Measurements from ENCODE around the gene MATK. TPM values are rescaled to one million over a fixed set of nuclear protein-coding genes. Genes with fewer than 3 reads are reported as not detected.
"Not testable (repeated sequence)": the region's sequence is repeated elsewhere in the genome, so short reads cannot be mapped to it uniquely, and the experiment has no call there.

Gene MATK
- total and polyA plus RNA-seq, 3 experiments from 2014 or later, result 27.6 to 142 (median 28.1) TPM

- Histone ChIP-seq H3K9me3 (ENCODE audit: low read length) (no peaks in the 10 kb centered on the region), H3K4me3 (ENCODE audit: low read length) (no peak overlapping the region), H3K4me1 (ENCODE audit: insufficient read depth, low read length) (peaks cover 19% of the 10 kb centered on the region), H3K36me3 (ENCODE audit: insufficient read depth, low read length) (peaks cover 5% of the 10 kb centered on the region), H3K27ac (ENCODE audit: low read depth, low read length) (no peak overlapping the region), H3K27me3 (ENCODE audit: insufficient read depth, low read length, poor library complexity, severe bottlenecking) (no peaks in the 10 kb centered on the region)
- POLR2A ChIA-PET, result no interaction called here
- H3K27me3 Mint-ChIP-seq, result peaks cover 0 to 7% of the 10 kb centered on the region in 2 donors
- peak overlapping the region in 5 of 8 donors; percentile 35 to 93 (median 72) for H3K27ac Mint-ChIP-seq
- peaks cover 0 to 4% (median 0%) of the 10 kb centered on the region in 5 donors for H3K9me3 Mint-ChIP-seq
- H3K4me3 Mint-ChIP-seq, result peak overlapping the region in 1 of 7 donors; percentile 39
- DNase-seq, result no peak
- H3K4me1 Mint-ChIP-seq, result peaks cover 25 to 32% (median 28%) of the 10 kb centered on the region in 3 donors
- H3K36me3 Mint-ChIP-seq, result peaks cover 0 to 46% (median 8%) of the 10 kb centered on the region in 3 donors
- CTCF ChIA-PET, result interaction anchor here (1.5 kb wide), 2 partner anchors 51 to 56 kb away, joined by 4 to 5 read pairs; no protein-coding TSS in a partner anchor
Observed at GRCh38 chr19:3766520-3766919, 19.7 kb downstream of the MATK start.

- peaks cover 24% of the 10 kb centered on the region for H3K4me1 ChIP-seq (ENCODE audit: insufficient read depth, low read length)
- H3K36me3 Mint-ChIP-seq, result peaks cover 0 to 49% (median 5%) of the 10 kb centered on the region in 3 donors
- H3K4me1 Mint-ChIP-seq, result peaks cover 30 to 40% (median 32%) of the 10 kb centered on the region in 3 donors
- POLR2A ChIA-PET; H3K27ac Mint-ChIP-seq; CTCF ChIA-PET; H3K36me3 ChIP-seq (ENCODE audit: insufficient read depth, low read length); H3K27me3 ChIP-seq (ENCODE audit: insufficient read depth, low read length, poor library complexity, severe bottlenecking); H3K4me3 Mint-ChIP-seq; H3K9me3 Mint-ChIP-seq; H3K27me3 Mint-ChIP-seq; DNase-seq; H3K4me3 ChIP-seq (ENCODE audit: low read length); H3K9me3 ChIP-seq (ENCODE audit: low read length); H3K27ac ChIP-seq (ENCODE audit: low read depth, low read length): not testable (repeated sequence)
Observed at GRCh38 chr19:3765757-3766156, 20.4 kb downstream of the MATK start.

GRCh38 chr19:3765121-3765520 lies 21.1 kb downstream of the MATK start:
- Mint-ChIP-seq H3K36me3 (peaks cover 0 to 51% (median 5%) of the 10 kb centered on the region in 3 donors), H3K27me3 (peaks cover 0 to 7% of the 10 kb centered on the region in 2 donors), H3K9me3 (peaks cover 0 to 4% (median 0%) of the 10 kb centered on the region in 5 donors), H3K4me1 (peaks cover 32 to 45% (median 35%) of the 10 kb centered on the region in 3 donors), H3K27ac (no peak overlapping the region), H3K4me3 (peak overlapping the region in 1 of 7 donors; percentile 27)
- Histone ChIP-seq H3K4me1 (ENCODE audit: insufficient read depth, low read length) (peaks cover 30% of the 10 kb centered on the region), H3K27ac (ENCODE audit: low read depth, low read length) (no peak overlapping the region), H3K27me3 (ENCODE audit: insufficient read depth, low read length, poor library complexity, severe bottlenecking) (no peaks in the 10 kb centered on the region), H3K4me3 (ENCODE audit: low read length) (no peak overlapping the region), H3K9me3 (ENCODE audit: low read length) (no peaks in the 10 kb centered on the region), H3K36me3 (ENCODE audit: insufficient read depth, low read length) (peaks cover 5% of the 10 kb centered on the region)
- CTCF ChIA-PET, result no interaction called here
- POLR2A ChIA-PET, result no interaction called here
- no peak for DNase-seq

- ChIA-PET POLR2A (interaction anchor here (0.5 to 2.4 kb wide), 21 partner anchors 10 to 1503 kb away, joined by 3 to 29 read pairs (median 5); partner anchors contain the start of genes DAPK3, EEF2 and YJU2), CTCF (interaction anchor here (0.8 to 9.5 kb wide), 23 partner anchors 13 to 225 kb away, joined by 3 to 63 read pairs (median 5); partner anchors contain the start of gene MATK)
- Histone ChIP-seq H3K27me3 (ENCODE audit: insufficient read depth, low read length, poor library complexity, severe bottlenecking) (no peaks in the 10 kb centered on the region), H3K36me3 (ENCODE audit: insufficient read depth, low read length) (peaks cover 5% of the 10 kb centered on the region), H3K27ac (ENCODE audit: low read depth, low read length) (peak within 1 kb of the TSS; percentile 100), H3K4me3 (ENCODE audit: low read length) (peak within 1 kb of the TSS; percentile 98), H3K9me3 (ENCODE audit: low read length) (no peaks in the 10 kb centered on the region), H3K4me1 (ENCODE audit: insufficient read depth, low read length) (peaks cover 45% of the 10 kb centered on the region)
- Mint-ChIP-seq H3K9me3 (peaks cover 0 to 4% (median 0%) of the 10 kb centered on the region in 5 donors), H3K27ac (peak within 1 kb of the TSS; percentile 100), H3K36me3 (peaks cover 0 to 49% (median 2%) of the 10 kb centered on the region in 3 donors), H3K27me3 (peaks cover 0 to 7% of the 10 kb centered on the region in 2 donors), H3K4me1 (peaks cover 38 to 62% (median 42%) of the 10 kb centered on the region in 3 donors), H3K4me3 (peak within 1 kb of the TSS; percentile 96 to 99 (median 98))
- peak; percentile 98 to 100 (median 100) for DNase-seq
Observed at GRCh38 chr19:3762501-3763459, 23.4 kb downstream of the MATK start, which contains the start of gene MRPL54. MRPL54 (plus strand) TSS chr19:3762682; CDS start chr19:3762701, 19 bp downstream.

GRCh38 chr19:3762130-3762473 lies 24.1 kb downstream of the MATK start:
- POLR2A ChIA-PET, result interaction anchor here (0.5 to 2.4 kb wide), 14 partner anchors 10 to 1503 kb away, joined by 3 to 29 read pairs (median 6); partner anchors contain the start of genes DAPK3, EEF2 and YJU2
- no peak for DNase-seq
- Mint-ChIP-seq H3K27ac (peak overlapping the region; percentile 100), H3K4me1 (peaks cover 38 to 66% (median 42%) of the 10 kb centered on the region in 3 donors), H3K36me3 (peaks cover 0 to 49% (median 2%) of the 10 kb centered on the region in 3 donors), H3K27me3 (peaks cover 0 to 7% of the 10 kb centered on the region in 2 donors), H3K9me3 (peaks cover 0 to 4% (median 0%) of the 10 kb centered on the region in 5 donors), H3K4me3 (peak overlapping the region; percentile 96 to 99 (median 98))
- peaks cover 5% of the 10 kb centered on the region for H3K36me3 ChIP-seq (ENCODE audit: insufficient read depth, low read length)
- peaks cover 45% of the 10 kb centered on the region for H3K4me1 ChIP-seq (ENCODE audit: insufficient read depth, low read length)
- peak overlapping the region; percentile 98 for H3K4me3 ChIP-seq (ENCODE audit: low read length)
- H3K9me3 ChIP-seq (ENCODE audit: low read length), result no peaks in the 10 kb centered on the region
- H3K27me3 ChIP-seq (ENCODE audit: insufficient read depth, low read length, poor library complexity, severe bottlenecking), result no peaks in the 10 kb centered on the region
- CTCF ChIA-PET, result interaction anchor here (0.8 to 9.5 kb wide), 18 partner anchors 13 to 226 kb away, joined by 3 to 63 read pairs (median 6); partner anchors contain the start of gene MATK
- H3K27ac ChIP-seq (ENCODE audit: low read depth, low read length), result peak overlapping the region; percentile 100

- Histone ChIP-seq H3K4me3 (ENCODE audit: low read length) (peak within 1 kb of the TSS; percentile 98), H3K9me3 (ENCODE audit: low read length) (no peaks in the 10 kb centered on the region), H3K27ac (ENCODE audit: low read depth, low read length) (peak within 1 kb of the TSS; percentile 100), H3K27me3 (ENCODE audit: insufficient read depth, low read length, poor library complexity, severe bottlenecking) (no peaks in the 10 kb centered on the region), H3K4me1 (ENCODE audit: insufficient read depth, low read length) (peaks cover 41% of the 10 kb centered on the region), H3K36me3 (ENCODE audit: insufficient read depth, low read length) (peaks cover 5% of the 10 kb centered on the region)
- Mint-ChIP-seq H3K27ac (peak within 1 kb of the TSS; percentile 100), H3K4me1 (peaks cover 42 to 68% (median 44%) of the 10 kb centered on the region in 3 donors), H3K4me3 (peak within 1 kb of the TSS; percentile 96 to 99 (median 98)), H3K9me3 (peaks cover 0 to 4% (median 0%) of the 10 kb centered on the region in 5 donors), H3K36me3 (peaks cover 0 to 51% (median 2%) of the 10 kb centered on the region in 3 donors), H3K27me3 (peaks cover 0 to 7% of the 10 kb centered on the region in 2 donors)
- peak; percentile 91 to 95 (median 92) for DNase-seq
- ChIA-PET POLR2A (interaction anchor here (0.8 to 2.4 kb wide), 6 partner anchors 20 to 485 kb away, joined by 3 to 29 read pairs (median 6); partner anchors contain the start of gene YJU2), CTCF (interaction anchor here (1.0 to 9.5 kb wide), 17 partner anchors 12 to 226 kb away, joined by 3 to 63 read pairs (median 6); partner anchors contain the start of gene MATK)
Observed at GRCh38 chr19:3761382-3762129, 24.6 kb downstream of the MATK start, which contains the start of gene APBA3. APBA3 (minus strand) TSS chr19:3761692; CDS start chr19:3760264, 1,428 bp downstream.

GRCh38 chr19:3760871-3761361 lies 25.3 kb downstream of the MATK start:
- H3K4me3 Mint-ChIP-seq, result peak overlapping the region; percentile 87 to 98 (median 97)
- H3K9me3 Mint-ChIP-seq, result peaks cover 0 to 4% (median 0%) of the 10 kb centered on the region in 5 donors
- Histone ChIP-seq H3K4me1 (ENCODE audit: insufficient read depth, low read length) (peaks cover 37% of the 10 kb centered on the region), H3K9me3 (ENCODE audit: low read length) (no peaks in the 10 kb centered on the region), H3K27ac (ENCODE audit: low read depth, low read length) (peak overlapping the region; percentile 98), H3K4me3 (ENCODE audit: low read length) (peak overlapping the region; percentile 81), H3K36me3 (ENCODE audit: insufficient read depth, low read length) (peaks cover 5% of the 10 kb centered on the region), H3K27me3 (ENCODE audit: insufficient read depth, low read length, poor library complexity, severe bottlenecking) (no peaks in the 10 kb centered on the region)
- H3K27ac Mint-ChIP-seq, result peak overlapping the region; percentile 86 to 100 (median 99)
- CTCF ChIA-PET, result interaction anchor here (0.7 to 9.5 kb wide), 9 partner anchors 20 to 227 kb away, joined by 3 to 63 read pairs (median 4); partner anchors contain the start of gene MATK
- peak in 2 of 5 donors; percentile 44 to 47 for DNase-seq
- peaks cover 39 to 66% (median 43%) of the 10 kb centered on the region in 3 donors for H3K4me1 Mint-ChIP-seq
- POLR2A ChIA-PET, result interaction anchor here (0.6 to 2.4 kb wide), 4 partner anchors 52 to 247 kb away, joined by 3 to 29 read pairs (median 6); partner anchors contain the start of gene PIAS4
- H3K36me3 Mint-ChIP-seq, result peaks cover 0 to 47% (median 3%) of the 10 kb centered on the region in 3 donors
- peaks cover 0 to 7% of the 10 kb centered on the region in 2 donors for H3K27me3 Mint-ChIP-seq

Measured in CD8-positive, alpha-beta memory T cell (primary cell).